Breast epithelium (tissue), 4 donors: Measurements from ENCODE around the gene CGREF1. TPM values are rescaled to one million over a fixed set of nuclear protein-coding genes. Genes with fewer than 3 reads are reported as not detected.

Experiments
- DNase-seq, 2 donors: peaks; one replicate each; pipeline ENCODE4 v3.0.0-alpha.2; 2019; ENCODE audit warnings: low spot score in 2 of 2
- H3K27ac ChIP-seq, 2 donors: fragments of 200-600 bp; sonication (generic) in 1 of 2; one replicate each; pipeline ENCODE4 v1.5.1; 2016 to 2019; ENCODE audit warnings: mild to moderate bottlenecking in 1 of 2
- H3K27me3 ChIP-seq, 2 donors: fragments of 200-600 bp; sonication (generic) in 1 of 2; one replicate each; pipeline versions ENCODE4 v1.5.1 to v1.6.0; 2017 to 2019; ENCODE audit warnings: control low read depth in 1 of 2, mild to moderate bottlenecking in 1 of 2
- H3K36me3 ChIP-seq: fragments of 200-600 bp; one replicate; pipeline ENCODE4 v1.5.1; 2019
- H3K4me1 ChIP-seq, 2 donors: fragments of 200-600 bp; sonication (generic); one replicate each; pipeline ENCODE4 v1.5.1; 2016 to 2019; ENCODE audit warnings: control low read depth in 1 of 2
- H3K4me3 ChIP-seq, 3 donors: fragments of 200-600 bp; sonication (generic); 1 replicate in 2 of 3; 2 replicates in 1 of 3; pipeline ENCODE4 v1.5.1; 2016 to 2019; ENCODE audit warnings: mild to moderate bottlenecking in 3 of 3, moderate library complexity in 2 of 3
- H3K9me3 ChIP-seq, 2 donors: fragments of 200-600 bp; sonication (generic) in 1 of 2; one replicate each; pipeline ENCODE4 v1.5.1; 2016 to 2019; ENCODE audit warnings: control low read depth in 1 of 2
- POLR2A ChIP-seq: fragments of 450-650 bp; IDR thresholded peaks from one replicate; pipeline ENCODE4 v1.6.1; 2016; ENCODE audit warnings: antibody characterized with exemption, mild to moderate bottlenecking, moderate library complexity
- POLR2AphosphoS5 ChIP-seq, 3 donors: sonication (generic); formaldehyde crosslinking; IDR thresholded peaks; one replicate each; pipeline ENCODE4 v1.6.1; 2017; ENCODE audit warnings: antibody characterized with exemption in 3 of 3
- intact Hi-C: fragments of 100-400 bp; cut with DNase I; formaldehyde crosslinking; loops from one replicate; pipeline ENCODE4 v1.15.1; 2023; ENCODE audit warnings: low total_unique reads
- total RNA-seq, 3 donors: library from RNA; depleted of rRNA; stranded (reverse); fragments of >200 nt; gene quantifications; one replicate each; pipeline ENCODE4 v1.1.0, GENCODE V29; 2016
- TF ChIP-seq, protein P1 (sequence below), 3 donors: fragments of 450-650 bp; IDR thresholded peaks; one replicate each; pipeline ENCODE4 v1.5.1; 2016 to 2017; ENCODE audit warnings: antibody characterized with exemption in 3 of 3, mild to moderate bottlenecking in 3 of 3, moderate library complexity in 3 of 3

CGREF1 gene
- total RNA-seq, 3 donors from 2014 or later, result 3.2 to 16.4 (median 3.4) TPM

DNA sequence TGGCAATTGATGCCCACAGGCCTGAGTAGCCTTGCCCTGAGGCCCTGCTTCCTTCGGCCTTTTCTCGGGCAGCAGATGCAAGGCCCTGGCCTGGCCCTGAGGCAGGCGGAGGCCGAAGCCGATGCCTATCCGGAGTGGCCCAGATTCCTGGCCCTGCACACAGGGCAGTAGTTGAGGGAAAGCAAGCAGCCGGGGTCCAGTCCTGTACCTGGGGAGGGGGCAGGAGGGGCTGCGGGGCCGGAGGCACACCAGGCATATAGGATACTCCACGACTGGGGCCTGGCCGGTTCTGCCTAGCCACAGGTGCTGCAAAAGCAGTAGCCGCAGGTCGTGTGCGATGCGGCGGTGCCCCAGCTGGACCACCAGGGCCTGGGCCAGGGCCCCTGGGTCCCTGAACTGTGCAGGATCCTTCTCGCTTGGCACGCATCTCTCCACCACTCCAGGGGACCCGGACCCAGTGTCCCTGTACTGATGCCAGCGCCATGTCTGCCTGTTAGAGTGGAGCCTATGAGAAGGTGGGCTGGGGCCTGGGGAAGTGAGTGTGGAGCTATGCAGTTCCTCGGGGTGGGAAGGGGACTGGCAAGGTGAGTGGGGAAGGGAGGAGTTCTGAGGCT lies 18.5 kb upstream of the CGREF1 start:
- Histone ChIP-seq H3K9me3 (no peaks in the 10 kb centered on the region), H3K27ac (no peak overlapping the region), H3K27me3 (no peaks in the 10 kb centered on the region), H3K4me1 (peaks cover 7 to 10% of the 10 kb centered on the region in 2 donors), H3K36me3 (no peaks in the 10 kb centered on the region), H3K4me3 (no peak overlapping the region)
- TF ChIP-seq POLR2AphosphoS5 (IDR thresholded peaks at IDR 0.05) (no peak), POLR2A (no peak)
- TF ChIP-seq, protein P1, sequence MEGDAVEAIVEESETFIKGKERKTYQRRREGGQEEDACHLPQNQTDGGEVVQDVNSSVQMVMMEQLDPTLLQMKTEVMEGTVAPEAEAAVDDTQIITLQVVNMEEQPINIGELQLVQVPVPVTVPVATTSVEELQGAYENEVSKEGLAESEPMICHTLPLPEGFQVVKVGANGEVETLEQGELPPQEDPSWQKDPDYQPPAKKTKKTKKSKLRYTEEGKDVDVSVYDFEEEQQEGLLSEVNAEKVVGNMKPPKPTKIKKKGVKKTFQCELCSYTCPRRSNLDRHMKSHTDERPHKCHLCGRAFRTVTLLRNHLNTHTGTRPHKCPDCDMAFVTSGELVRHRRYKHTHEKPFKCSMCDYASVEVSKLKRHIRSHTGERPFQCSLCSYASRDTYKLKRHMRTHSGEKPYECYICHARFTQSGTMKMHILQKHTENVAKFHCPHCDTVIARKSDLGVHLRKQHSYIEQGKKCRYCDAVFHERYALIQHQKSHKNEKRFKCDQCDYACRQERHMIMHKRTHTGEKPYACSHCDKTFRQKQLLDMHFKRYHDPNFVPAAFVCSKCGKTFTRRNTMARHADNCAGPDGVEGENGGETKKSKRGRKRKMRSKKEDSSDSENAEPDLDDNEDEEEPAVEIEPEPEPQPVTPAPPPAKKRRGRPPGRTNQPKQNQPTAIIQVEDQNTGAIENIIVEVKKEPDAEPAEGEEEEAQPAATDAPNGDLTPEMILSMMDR (IDR thresholded peaks at IDR 0.05), result no peak
- no peak for DNase-seq
- intact Hi-C loops, result no loop called here

DNA sequence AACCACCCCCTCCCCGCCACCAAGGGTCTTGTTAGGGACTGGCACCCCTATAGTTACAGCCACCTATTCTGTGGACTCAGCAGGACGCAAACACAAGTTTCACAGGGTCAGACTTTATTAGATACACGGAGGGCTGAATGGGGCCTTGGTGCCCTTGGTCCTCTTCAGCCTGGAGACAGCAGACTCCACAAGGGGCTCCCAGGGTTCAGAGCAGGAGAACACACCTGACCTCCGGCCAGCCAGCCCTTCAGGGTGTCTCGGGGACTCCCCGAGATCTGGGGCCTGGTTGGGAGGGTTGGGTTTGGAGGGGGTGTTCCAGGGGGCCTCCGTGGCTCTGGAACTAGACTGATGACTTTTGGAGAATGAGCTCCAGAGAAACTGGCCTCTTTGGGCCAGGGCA lies 17.8 kb upstream of the CGREF1 start:
- Histone ChIP-seq H3K4me1 (peaks cover 7 to 10% of the 10 kb centered on the region in 2 donors), H3K36me3 (no peaks in the 10 kb centered on the region), H3K27ac (no peak overlapping the region), H3K4me3 (no peak overlapping the region), H3K9me3 (no peaks in the 10 kb centered on the region), H3K27me3 (no peaks in the 10 kb centered on the region)
- TF ChIP-seq POLR2A (no peak), POLR2AphosphoS5 (IDR thresholded peaks at IDR 0.05) (no peak)
- TF ChIP-seq, protein P1 (IDR thresholded peaks at IDR 0.05), result no peak
- intact Hi-C loops, result no loop called here
- DNase-seq, result no peak

DNA sequence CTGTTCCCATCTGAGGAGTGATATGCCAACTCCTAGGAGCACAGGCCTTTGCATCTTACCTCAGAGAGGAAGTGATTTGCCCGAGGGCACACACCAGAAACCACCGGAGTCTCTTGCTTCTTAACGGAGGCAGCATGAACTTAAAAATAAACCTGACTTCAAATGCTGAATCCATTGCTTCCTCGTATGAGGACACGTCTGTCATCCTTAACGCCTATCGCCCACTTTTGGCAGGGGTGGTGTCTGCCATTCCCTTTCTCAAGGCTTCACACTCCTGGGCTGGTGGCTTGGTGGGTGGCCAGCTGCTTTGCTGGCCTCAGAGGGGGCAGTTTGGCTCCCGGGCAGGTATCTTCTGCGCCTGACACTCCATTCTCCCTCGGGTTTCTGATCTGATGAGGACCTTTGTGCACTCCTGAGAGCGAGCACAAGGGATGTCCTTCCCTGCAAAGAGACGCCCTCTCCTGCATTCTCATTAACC lies 16.6 kb upstream of the CGREF1 start:
- Histone ChIP-seq H3K27me3 (no peaks in the 10 kb centered on the region), H3K36me3 (no peaks in the 10 kb centered on the region), H3K9me3 (no peaks in the 10 kb centered on the region), H3K4me3 (no peak overlapping the region), H3K4me1 (peaks cover 7 to 10% of the 10 kb centered on the region in 2 donors), H3K27ac (no peak overlapping the region)
- intact Hi-C loops, result no loop called here
- TF ChIP-seq POLR2AphosphoS5 (IDR thresholded peaks at IDR 0.05) (no peak), POLR2A (no peak)
- TF ChIP-seq, protein P1 (IDR thresholded peaks at IDR 0.05), result no peak
- no peak for DNase-seq

DNA sequence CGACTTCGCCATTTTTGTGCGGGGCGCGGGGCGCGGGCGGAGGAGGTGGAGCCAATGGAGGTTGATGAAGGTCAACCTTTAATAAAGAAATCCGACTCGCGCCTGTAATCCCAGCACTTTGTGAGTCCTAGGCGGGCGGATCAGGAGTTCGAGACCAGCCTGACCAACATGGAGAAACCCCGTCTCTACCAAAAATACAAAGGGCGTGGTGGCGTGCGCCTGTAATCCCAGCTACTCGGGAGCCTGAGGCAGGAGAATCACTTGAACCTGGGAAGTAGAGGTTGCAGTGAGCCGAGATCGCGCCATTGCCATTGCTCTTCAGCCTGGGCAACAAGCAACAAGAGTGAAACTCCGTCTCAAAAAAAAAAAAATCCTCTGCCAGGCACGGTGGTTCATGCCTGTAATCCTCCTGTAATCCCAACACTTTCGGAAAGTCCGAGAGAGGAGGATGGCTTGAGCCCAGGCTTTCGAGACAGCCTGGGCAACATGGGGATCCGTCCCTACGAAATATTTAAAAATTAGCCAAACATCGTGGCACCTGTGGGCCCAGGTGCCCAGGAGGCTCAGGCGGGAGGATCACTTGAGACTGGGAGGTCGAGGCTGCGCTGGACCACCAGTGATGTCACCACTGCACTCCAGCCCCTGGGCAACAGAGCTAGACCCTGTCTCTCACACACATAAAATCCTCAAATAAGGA lies 16.0 kb upstream of the CGREF1 start:
- peak overlapping the region; percentile 88 to 92 for H3K27ac ChIP-seq
- DNase-seq, result no peak
- no peaks in the 10 kb centered on the region for H3K27me3 ChIP-seq
- H3K36me3 ChIP-seq, result no peaks in the 10 kb centered on the region
- peaks cover 7 to 10% of the 10 kb centered on the region in 2 donors for H3K4me1 ChIP-seq
- TF ChIP-seq POLR2AphosphoS5 (IDR thresholded peaks at IDR 0.05) (peak in 1 of 3 donors; percentile 8), POLR2A (no peak)
- H3K4me3 ChIP-seq, result peak overlapping the region; percentile 92 to 99 (median 99)
- intact Hi-C loops, result no loop called here
- H3K9me3 ChIP-seq, result no peaks in the 10 kb centered on the region

DNA sequence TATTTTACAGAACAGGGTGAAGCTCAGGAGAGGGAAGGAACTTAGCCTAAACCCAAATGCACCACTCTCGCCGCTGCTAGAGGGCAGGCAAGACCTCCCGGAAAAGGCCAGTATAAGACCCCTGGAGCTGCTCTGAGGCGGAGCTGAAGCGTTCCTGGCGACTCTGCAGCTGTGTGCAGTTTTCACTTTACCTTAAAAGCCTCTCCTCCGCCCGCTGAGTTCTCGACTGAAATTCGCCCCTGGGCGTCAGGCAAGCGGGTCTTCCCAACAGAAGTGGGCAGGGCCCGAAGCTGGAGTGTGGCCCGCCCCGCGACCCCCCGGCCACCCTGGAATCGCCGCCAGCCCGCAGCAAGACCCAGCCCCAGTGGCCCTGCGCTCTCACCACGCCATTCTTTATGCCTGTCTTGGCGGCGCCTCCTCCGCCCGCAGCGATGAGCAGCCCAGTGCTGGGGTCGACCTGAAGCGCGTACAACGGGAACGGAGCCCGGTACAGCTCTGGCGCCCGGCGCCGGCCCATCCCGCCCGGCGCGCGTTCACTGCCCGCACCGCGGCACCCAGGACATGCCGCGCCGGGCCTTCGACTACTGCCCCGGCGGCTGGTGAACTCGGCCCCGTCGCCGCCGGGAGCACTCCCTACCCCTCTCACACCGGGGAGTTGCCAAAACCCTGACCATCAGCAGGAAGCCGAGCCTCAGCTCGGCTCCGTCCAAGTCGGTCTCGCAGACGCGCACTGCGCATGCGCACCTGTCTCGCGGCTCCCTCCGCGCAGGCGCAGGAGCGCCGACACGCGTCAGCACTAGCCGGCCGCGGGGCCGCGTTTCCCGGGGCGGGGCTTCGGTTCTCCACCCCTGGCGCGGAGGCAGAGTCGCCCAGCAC lies 15.2 kb upstream of the CGREF1 start, which contains the start of gene PREB:
Gene PREB, minus strand, starts transcription at position 732 of the 876 bp plus-strand sequence. Its CDS starts 215 bp downstream, at position 517.
- no peaks in the 10 kb centered on the region for H3K27me3 ChIP-seq
- no peaks in the 10 kb centered on the region for H3K9me3 ChIP-seq
- intact Hi-C loops, result no loop called here
- peak within 1 kb of the TSS; percentile 88 to 92 for H3K27ac ChIP-seq
- H3K4me1 ChIP-seq, result peaks cover 7 to 10% of the 10 kb centered on the region in 2 donors
- peak within 1 kb of the TSS; percentile 92 to 99 (median 99) for H3K4me3 ChIP-seq
- TF ChIP-seq POLR2AphosphoS5 (IDR thresholded peaks at IDR 0.05) (peak; percentile 50 to 85 (median 74)), POLR2A (peak; percentile 80)
- TF ChIP-seq, protein P1 (IDR thresholded peaks at IDR 0.05), result no peak
- DNase-seq, result peak; percentile 94 to 97
- no peaks in the 10 kb centered on the region for H3K36me3 ChIP-seq
